HUDEP-2 (cell line): ENCODE measurements around the gene SLC17A3.

ENCODE experiments used
- DNase-seq, 76 experiments: peaks; one replicate each; lab custom pipeline; 2025; ENCODE audit not compliant: unreplicated experiment in 76 of 76; lab: John Stamatoyannopoulos, UW

Gene SLC17A3

GRCh38 chr6:25874118-25874517 is at the start of gene SLC17A3:
Gene SLC17A3, minus strand, starts transcription at chr6:25874243. Its CDS starts 5,856 bp downstream, at chr6:25868387.
- no peak for DNase-seq

- DNase-seq: no peak
Measured at GRCh38 chr6:25922301-25922700, 48.3 kb upstream of the SLC17A3 start.

GRCh38 chr6:25921525-25922203 is 47.6 kb upstream of the SLC17A3 start:
- no peak for DNase-seq

GRCh38 chr6:25919657-25920056 is 45.6 kb upstream of the SLC17A3 start:
- no peak for DNase-seq

GRCh38 chr6:25918083-25918683 is 44.1 kb upstream of the SLC17A3 start:
- no peak for DNase-seq

GRCh38 chr6:25916789-25917490 is 42.9 kb upstream of the SLC17A3 start:
- no peak for DNase-seq

GRCh38 chr6:25916330-25916729 is 42.3 kb upstream of the SLC17A3 start:
- DNase-seq: no peak

- DNase-seq: no peak
Measured at GRCh38 chr6:25913741-25914140, 39.7 kb upstream of the SLC17A3 start.

GRCh38 chr6:25911351-25911750 is 37.3 kb upstream of the SLC17A3 start:
- no peak for DNase-seq

GRCh38 chr6:25907475-25908014 is 33.5 kb upstream of the SLC17A3 start:
- DNase-seq: no peak

GRCh38 chr6:25903467-25904099 is 29.5 kb upstream of the SLC17A3 start:
- DNase-seq: no peak

GRCh38 chr6:25902071-25902470 is 28.0 kb upstream of the SLC17A3 start:
- DNase-seq: no peak

- DNase-seq: no peak
Measured at GRCh38 chr6:25900843-25901242, 26.8 kb upstream of the SLC17A3 start.

- DNase-seq: no peak
Measured at GRCh38 chr6:25899580-25900408, 25.8 kb upstream of the SLC17A3 start.

GRCh38 chr6:25899123-25899522 is 25.1 kb upstream of the SLC17A3 start:
- DNase-seq: no peak

GRCh38 chr6:25898289-25898977 is 24.4 kb upstream of the SLC17A3 start:
- no peak for DNase-seq

GRCh38 chr6:25896252-25896651 is 22.2 kb upstream of the SLC17A3 start:
- no peak for DNase-seq

GRCh38 chr6:25895771-25896170 is 21.7 kb upstream of the SLC17A3 start:
- DNase-seq: no peak

- no peak for DNase-seq
Measured at GRCh38 chr6:25893778-25894177, 19.7 kb upstream of the SLC17A3 start.

GRCh38 chr6:25892877-25893276 is 18.8 kb upstream of the SLC17A3 start:
- no peak for DNase-seq
